Measurements from ENCODE around the gene CHD2. TPM values are rescaled to one million over a fixed set of nuclear protein-coding genes. Genes with fewer than 3 reads are reported as not detected.

The CHD2 gene
- total RNA-seq, 4 donors from 2014 or later = 149 to 299 (median 213) TPM

GRCh38 chr15:93034512-93034911 lies 134.4 kb downstream of the CHD2 start:
- Histone ChIP-seq H3K4me1 (peaks cover 0 to 16% of the 10 kb centered on the region in 2 donors), H3K9me3 (no peaks in the 10 kb centered on the region), H3K4me3 (replicated peaks in 1 of 3) (no peak overlapping the region), H3K36me3 (no peaks in the 10 kb centered on the region), H3K27ac (no peak overlapping the region), H3K27me3 (no peaks in the 10 kb centered on the region)
- WGBS, 2 donors = 78 to 84% methylated on average over 7 of the region's 7 CpGs
- intact Hi-C loops (cut with DNase I) = loop anchor here (10.0 kb wide), 1 partner anchor 960 kb away; no protein-coding TSS in a partner anchor
- no peak for DNase-seq
- TF ChIP-seq CTCF (IDR thresholded peaks at IDR 0.05) (no peak), POLR2A (IDR thresholded peaks at IDR 0.05) (no peak)

- Histone ChIP-seq H3K27ac (no peak overlapping the region), H3K27me3 (no peaks in the 10 kb centered on the region), H3K4me3 (replicated peaks in 1 of 3) (no peak overlapping the region), H3K36me3 (no peaks in the 10 kb centered on the region), H3K4me1 (peaks cover 0 to 8% of the 10 kb centered on the region in 2 donors), H3K9me3 (no peaks in the 10 kb centered on the region)
- no peak for TF ChIP-seq POLR2A (IDR thresholded peaks at IDR 0.05)
- TF ChIP-seq CTCF (IDR thresholded peaks at IDR 0.05) = no peak
- 77 to 94% methylated on average over 13 to 17 of the region's 18 CpGs for WGBS, 2 donors
- no peak for DNase-seq
- intact Hi-C loops (cut with DNase I) = loop anchor here (10.0 kb wide), 1 partner anchor 959 kb away; no protein-coding TSS in a partner anchor
Measured at GRCh38 chr15:93035092-93035915, 135.2 kb downstream of the CHD2 start.

- Histone ChIP-seq H3K9me3 (no peaks in the 10 kb centered on the region), H3K36me3 (no peaks in the 10 kb centered on the region), H3K4me3 (replicated peaks in 1 of 3) (no peak overlapping the region), H3K4me1 (peaks cover 0 to 3% of the 10 kb centered on the region in 2 donors), H3K27me3 (no peaks in the 10 kb centered on the region), H3K27ac (no peak overlapping the region)
- intact Hi-C loops (cut with DNase I) = loop anchor here (10.0 kb wide), 1 partner anchor 959 kb away; no protein-coding TSS in a partner anchor
- WGBS, 2 donors = 58 to 62% methylated on average over 27 to 29 of the region's 32 CpGs
- TF ChIP-seq CTCF (IDR thresholded peaks at IDR 0.05) = peak in 5 of 6 experiments; percentile 22 to 61 (median 48)
- TF ChIP-seq POLR2A (IDR thresholded peaks at IDR 0.05) = no peak
- DNase-seq = peak; percentile 32 to 34
Measured at GRCh38 chr15:93035953-93036810, 136.1 kb downstream of the CHD2 start.

GRCh38 chr15:93036951-93037819 lies 137.1 kb downstream of the CHD2 start:
- Histone ChIP-seq H3K27ac (no peak overlapping the region), H3K9me3 (no peaks in the 10 kb centered on the region), H3K27me3 (no peaks in the 10 kb centered on the region), H3K4me3 (replicated peaks in 1 of 3) (no peak overlapping the region), H3K4me1 (peaks cover 0 to 3% of the 10 kb centered on the region in 2 donors), H3K36me3 (no peaks in the 10 kb centered on the region)
- DNase-seq = peak; percentile 21 to 32
- peak in 1 of 6 experiments; percentile 6 for TF ChIP-seq CTCF (IDR thresholded peaks at IDR 0.05)
- TF ChIP-seq POLR2A (IDR thresholded peaks at IDR 0.05) = no peak
- WGBS, 2 donors = 81 to 94% methylated on average over 16 to 28 of the region's 29 CpGs
- intact Hi-C loops (cut with DNase I) = loop anchor here (10.0 kb wide), 1 partner anchor 958 kb away; no protein-coding TSS in a partner anchor

Data from thyroid gland (tissue), 4 donors.